CD8-positive, alpha-beta memory T cell (primary cell): ENCODE results near the gene LSAMP. TPM values are rescaled to one million over a fixed set of nuclear protein-coding genes. Genes with fewer than 3 reads are reported as not detected.

Experiments
- CTCF ChIA-PET: fragments of 350-600 bp; sonication (Branson Sonifier 250); formaldehyde crosslinking; loops from one replicate; lab custom pipeline; 2021; ENCODE audit warnings: antibody characterized with exemption; lab: Charles Lee
- POLR2A ChIA-PET: fragments of 350-600 bp; sonication (Branson Sonifier 250); formaldehyde crosslinking; loops from one replicate; lab custom pipeline; 2021; ENCODE audit warnings: antibody characterized with exemption; lab: Charles Lee
- DNase-seq, 5 donors: peaks; one replicate each; pipeline versions ENCODE4 v3.0.0 to v3.0.0-alpha.2; 2020 to 2022; ENCODE audit warnings: mixed read lengths in 1 of 5
- H3K27ac ChIP-seq: one replicate; pipeline ENCODE4 v1.7.0; 2013; ENCODE audit warnings: low read depth, mild to moderate bottlenecking, low read length, moderate library complexity
- H3K27me3 ChIP-seq: 2 replicates; pipeline ENCODE4 v1.7.0; 2013; ENCODE audit warnings: low read length, mild to moderate bottlenecking; ENCODE audit not compliant: insufficient read depth, poor library complexity, severe bottlenecking
- H3K36me3 ChIP-seq: 2 replicates; pipeline ENCODE4 v1.7.0; 2013; ENCODE audit warnings: mild to moderate bottlenecking, low read length, moderate library complexity; ENCODE audit not compliant: insufficient read depth
- H3K4me1 ChIP-seq: 2 replicates; pipeline ENCODE4 v1.7.0; 2013; ENCODE audit warnings: mild to moderate bottlenecking, low read length, moderate library complexity; ENCODE audit not compliant: insufficient read depth
- H3K4me3 ChIP-seq: 2 replicates; pipeline ENCODE4 v1.7.0; 2013; ENCODE audit warnings: mild to moderate bottlenecking, low read length
- H3K9me3 ChIP-seq: 2 replicates; pipeline ENCODE4 v1.7.0; 2013; ENCODE audit warnings: mild to moderate bottlenecking, low read length
- H3K27ac Mint-ChIP-seq, 8 donors: one replicate each; pipeline ENCODE4 v1.8.0; 2020 to 2021; ENCODE audit warnings: mixed read lengths in 8 of 8, mild to moderate bottlenecking in 6 of 8, inconsistent platforms in 3 of 8, moderate library complexity in 3 of 8
- H3K27me3 Mint-ChIP-seq, 2 donors: one replicate each; pipeline ENCODE4 v1.8.0; 2020 to 2021; ENCODE audit warnings: mixed read lengths in 2 of 2, mild to moderate bottlenecking in 1 of 2, moderate library complexity in 1 of 2
- H3K36me3 Mint-ChIP-seq, 3 donors: one replicate each; pipeline ENCODE4 v1.8.0; 2020 to 2021; ENCODE audit warnings: mixed read lengths in 3 of 3, inconsistent platforms in 1 of 3, mild to moderate bottlenecking in 1 of 3
- H3K4me1 Mint-ChIP-seq, 3 donors: one replicate each; pipeline ENCODE4 v1.8.0; 2020 to 2021; ENCODE audit warnings: mixed read lengths in 3 of 3, inconsistent platforms in 1 of 3, mild to moderate bottlenecking in 1 of 3
- H3K4me3 Mint-ChIP-seq, 7 donors: one replicate each; pipeline ENCODE4 v1.8.0; 2020 to 2021; ENCODE audit warnings: mixed read lengths in 7 of 7, mild to moderate bottlenecking in 6 of 7, moderate library complexity in 4 of 7, inconsistent platforms in 2 of 7
- H3K9me3 Mint-ChIP-seq, 5 donors: one replicate each; pipeline ENCODE4 v1.8.0; 2020 to 2022; ENCODE audit warnings: mixed read lengths in 5 of 5, mild to moderate bottlenecking in 3 of 5, moderate library complexity in 2 of 5, inconsistent platforms in 1 of 5
- polyA plus RNA-seq: library from polyadenylated mRNA; unstranded; fragments of 300-500 nt; fragmentation: Illumina TruSeq; gene quantifications from one replicate; pipeline ENCODE4 v1.2.3, GENCODE V29; 2021
- total RNA-seq, 2 experiments: library from RNA; stranded (reverse); gene quantifications; one replicate each; pipeline ENCODE4 v1.2.3, GENCODE V29; 2021

Gene LSAMP
- total and polyA plus RNA-seq, 3 experiments from 2014 or later: not detected

DNA sequence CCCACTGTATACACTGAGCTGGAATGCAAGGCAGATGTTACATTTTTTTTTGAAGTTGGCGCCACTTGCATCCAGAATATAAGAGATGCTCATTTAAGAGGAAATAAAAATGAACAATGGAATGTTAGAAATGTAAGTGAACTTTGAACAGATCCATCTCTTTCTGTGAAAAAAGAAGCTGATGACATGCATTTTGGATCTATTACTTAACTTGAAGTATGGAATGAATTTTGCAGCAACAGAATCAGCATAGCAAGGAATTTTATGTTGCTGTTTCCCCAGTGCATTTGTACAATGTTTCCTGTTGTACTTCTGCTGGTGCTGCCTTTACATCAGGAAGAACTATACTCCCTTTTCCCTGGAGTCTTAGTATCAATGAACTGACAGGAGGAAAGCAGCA is 178.2 kb downstream of the LSAMP start:
- Mint-ChIP-seq H3K36me3 (no peaks in the 10 kb centered on the region), H3K9me3 (peaks cover 0 to 5% (median 0%) of the 10 kb centered on the region in 5 donors), H3K4me3 (no peak overlapping the region), H3K4me1 (no peaks in the 10 kb centered on the region), H3K27ac (no peak overlapping the region), H3K27me3 (no peaks in the 10 kb centered on the region)
- no peak for DNase-seq
- POLR2A ChIA-PET: no interaction called here
- Histone ChIP-seq H3K27me3 (no peaks in the 10 kb centered on the region), H3K4me3 (no peak overlapping the region), H3K4me1 (no peaks in the 10 kb centered on the region), H3K36me3 (no peaks in the 10 kb centered on the region), H3K9me3 (no peaks in the 10 kb centered on the region), H3K27ac (no peak overlapping the region)
- CTCF ChIA-PET: no interaction called here

DNA sequence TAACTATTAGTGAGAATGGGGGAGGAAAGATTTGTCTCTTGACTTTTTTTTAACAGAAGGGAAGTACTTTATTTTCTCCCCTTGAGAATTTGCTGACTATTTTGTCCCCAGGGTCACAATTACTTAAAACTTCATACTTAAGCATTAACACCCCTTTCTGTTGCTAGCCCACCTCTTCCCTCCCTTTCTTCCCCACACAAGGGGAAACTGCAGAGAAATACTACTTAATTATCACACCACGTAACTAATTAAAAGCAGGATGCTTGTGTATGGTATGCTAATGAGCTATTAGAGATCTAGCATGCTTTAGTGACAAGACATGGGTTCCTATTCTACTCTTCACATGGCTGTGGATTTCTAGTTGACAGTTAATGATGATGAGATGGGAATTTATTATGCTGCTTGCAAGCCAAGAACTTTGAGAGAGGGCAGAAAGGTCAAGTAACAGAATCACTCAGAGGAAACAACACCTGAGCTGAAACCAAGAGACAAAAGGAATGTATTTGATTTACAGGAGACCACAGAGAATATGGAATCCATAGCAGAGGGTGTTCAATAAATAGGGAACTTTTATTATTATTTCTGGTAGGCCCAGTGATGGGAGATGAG is 179.2 kb downstream of the LSAMP start:
- H3K27me3 ChIP-seq: no peaks in the 10 kb centered on the region
- H3K36me3 ChIP-seq: no peaks in the 10 kb centered on the region
- no peaks in the 10 kb centered on the region for H3K4me1 Mint-ChIP-seq
- H3K9me3 Mint-ChIP-seq: peaks cover 0 to 5% (median 0%) of the 10 kb centered on the region in 5 donors
- H3K4me3 Mint-ChIP-seq: no peak overlapping the region
- no peak overlapping the region for H3K27ac Mint-ChIP-seq
- ChIA-PET CTCF (no interaction called here), POLR2A (no interaction called here)
- H3K27me3 Mint-ChIP-seq: no peaks in the 10 kb centered on the region
- no peaks in the 10 kb centered on the region for H3K9me3 ChIP-seq
- no peaks in the 10 kb centered on the region for H3K4me1 ChIP-seq
- H3K36me3 Mint-ChIP-seq: no peaks in the 10 kb centered on the region
- no peak for DNase-seq
- no peak overlapping the region for H3K4me3 ChIP-seq
- H3K27ac ChIP-seq: no peak overlapping the region

GRCh38 chr3:116265320-116265695 is 180.0 kb downstream of the LSAMP start:
- H3K4me1 Mint-ChIP-seq: no peaks in the 10 kb centered on the region
- DNase-seq: no peak
- POLR2A ChIA-PET: no interaction called here

DNA sequence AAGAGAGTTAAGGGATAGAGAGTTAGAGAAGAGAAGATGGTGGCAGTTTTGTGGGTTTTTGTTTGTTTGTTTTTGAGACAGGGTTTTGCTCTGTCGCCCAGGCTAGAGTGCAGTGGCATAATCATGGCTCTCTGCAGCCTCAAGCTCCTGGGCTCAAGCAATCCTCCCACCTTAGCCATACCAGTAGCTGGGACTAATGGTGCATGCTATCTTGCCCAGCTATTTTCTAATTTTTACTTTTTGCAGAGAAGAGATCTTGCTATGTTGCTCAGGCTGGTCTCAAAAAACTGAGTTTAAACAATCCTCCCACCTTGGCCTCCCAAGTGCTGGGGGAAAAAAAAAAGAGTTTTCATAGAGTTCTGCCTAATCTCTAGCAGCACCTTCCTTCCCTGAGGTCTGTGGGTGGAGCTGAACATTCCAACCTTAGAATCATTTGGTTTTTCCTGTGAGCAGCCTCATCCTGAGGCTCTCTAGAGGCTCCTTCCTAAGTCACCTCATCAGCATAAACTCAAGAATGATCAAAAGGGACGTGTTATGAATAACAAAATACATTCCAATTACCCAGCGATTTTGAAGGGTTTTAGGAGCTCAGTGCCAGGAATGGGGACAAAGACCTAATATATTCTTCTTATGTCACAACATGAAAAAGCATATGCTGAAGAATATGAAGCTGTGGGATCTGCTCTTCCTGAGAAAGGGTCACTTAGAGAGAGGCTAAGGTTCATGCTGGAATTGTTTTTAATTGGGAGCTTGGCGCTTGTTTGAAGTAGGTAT is 180.6 kb downstream of the LSAMP start:
- H3K27me3 Mint-ChIP-seq: no peaks in the 10 kb centered on the region
- ChIA-PET CTCF (no interaction called here), POLR2A (no interaction called here)
- H3K36me3 ChIP-seq: no peaks in the 10 kb centered on the region
- H3K27me3 ChIP-seq: no peaks in the 10 kb centered on the region
- no peaks in the 10 kb centered on the region for H3K36me3 Mint-ChIP-seq
- H3K9me3 Mint-ChIP-seq: peaks cover 0 to 5% (median 0%) of the 10 kb centered on the region in 5 donors
- no peak for DNase-seq
- no peaks in the 10 kb centered on the region for H3K9me3 ChIP-seq
- H3K4me3 ChIP-seq: no peak overlapping the region
- H3K27ac ChIP-seq: no peak overlapping the region
- no peaks in the 10 kb centered on the region for H3K4me1 Mint-ChIP-seq
- H3K27ac Mint-ChIP-seq: no peak overlapping the region
- no peaks in the 10 kb centered on the region for H3K4me1 ChIP-seq
- no peak overlapping the region for H3K4me3 Mint-ChIP-seq

More at GRCh38 chr3:116265320-116265695, 180.0 kb downstream of the LSAMP start:
- no peaks in the 10 kb centered on the region for H3K36me3 ChIP-seq
- H3K27me3 ChIP-seq: no peaks in the 10 kb centered on the region
- H3K4me1 ChIP-seq: no peaks in the 10 kb centered on the region
- Mint-ChIP-seq H3K27ac (no peak overlapping the region), H3K9me3 (peaks cover 0 to 5% (median 0%) of the 10 kb centered on the region in 5 donors), H3K4me3 (no peak overlapping the region), H3K27me3 (no peaks in the 10 kb centered on the region), H3K36me3 (no peaks in the 10 kb centered on the region)
- H3K4me3 ChIP-seq: no peak overlapping the region
- CTCF ChIA-PET: no interaction called here
- no peak overlapping the region for H3K27ac ChIP-seq
- no peaks in the 10 kb centered on the region for H3K9me3 ChIP-seq

- CTCF ChIA-PET: no interaction called here
- Mint-ChIP-seq H3K36me3 (no peaks in the 10 kb centered on the region), H3K27ac (no peak overlapping the region), H3K27me3 (no peaks in the 10 kb centered on the region), H3K9me3 (peaks cover 0 to 5% (median 0%) of the 10 kb centered on the region in 5 donors), H3K4me3 (no peak overlapping the region), H3K4me1 (no peaks in the 10 kb centered on the region)
- H3K27ac ChIP-seq: no peak overlapping the region
- H3K4me3 ChIP-seq: no peak overlapping the region
- no peaks in the 10 kb centered on the region for H3K9me3 ChIP-seq
- POLR2A ChIA-PET: no interaction called here
- no peaks in the 10 kb centered on the region for H3K36me3 ChIP-seq
- H3K27me3 ChIP-seq: no peaks in the 10 kb centered on the region
- H3K4me1 ChIP-seq: no peaks in the 10 kb centered on the region
- DNase-seq: no peak
These were observed 181.3 kb downstream of the LSAMP start for GRCh38 chr3:116263842-116264545.

- Mint-ChIP-seq H3K27me3 (no peaks in the 10 kb centered on the region), H3K9me3 (peaks cover 0 to 6% (median 0%) of the 10 kb centered on the region in 5 donors), H3K4me3 (no peak overlapping the region), H3K36me3 (no peaks in the 10 kb centered on the region), H3K27ac (no peak overlapping the region), H3K4me1 (no peaks in the 10 kb centered on the region)
- Histone ChIP-seq H3K9me3 (no peaks in the 10 kb centered on the region), H3K4me1 (no peaks in the 10 kb centered on the region), H3K27ac (no peak overlapping the region), H3K27me3 (no peaks in the 10 kb centered on the region), H3K36me3 (no peaks in the 10 kb centered on the region), H3K4me3 (no peak overlapping the region)
- DNase-seq: no peak
- POLR2A ChIA-PET: no interaction called here
- CTCF ChIA-PET: no interaction called here
These were observed 184.8 kb downstream of the LSAMP start for GRCh38 chr3:116260491-116260890.

GRCh38 chr3:116259984-116260383 is 185.3 kb downstream of the LSAMP start:
- no peak for DNase-seq
- no peaks in the 10 kb centered on the region for H3K4me1 Mint-ChIP-seq
- ChIA-PET CTCF (no interaction called here), POLR2A (no interaction called here)
- Histone ChIP-seq H3K4me1 (no peaks in the 10 kb centered on the region), H3K27ac (no peak overlapping the region), H3K27me3 (no peaks in the 10 kb centered on the region), H3K4me3 (no peak overlapping the region), H3K36me3 (no peaks in the 10 kb centered on the region), H3K9me3 (no peaks in the 10 kb centered on the region)
- peaks cover 0 to 7% (median 0%) of the 10 kb centered on the region in 5 donors for H3K9me3 Mint-ChIP-seq
- H3K36me3 Mint-ChIP-seq: no peaks in the 10 kb centered on the region
- H3K27me3 Mint-ChIP-seq: no peaks in the 10 kb centered on the region
- no peak overlapping the region for H3K27ac Mint-ChIP-seq
- no peak overlapping the region for H3K4me3 Mint-ChIP-seq

GRCh38 chr3:116256843-116257485 is 188.3 kb downstream of the LSAMP start:
- Histone ChIP-seq H3K27ac (no peak overlapping the region), H3K9me3 (no peaks in the 10 kb centered on the region), H3K36me3 (no peaks in the 10 kb centered on the region), H3K4me1 (no peaks in the 10 kb centered on the region), H3K27me3 (no peaks in the 10 kb centered on the region), H3K4me3 (no peak overlapping the region)
- no peak overlapping the region for H3K27ac Mint-ChIP-seq
- peaks cover 0 to 7% (median 0%) of the 10 kb centered on the region in 5 donors for H3K9me3 Mint-ChIP-seq
- no peaks in the 10 kb centered on the region for H3K27me3 Mint-ChIP-seq
- DNase-seq: no peak
- POLR2A ChIA-PET: no interaction called here
- H3K36me3 Mint-ChIP-seq: no peaks in the 10 kb centered on the region
- no peak overlapping the region for H3K4me3 Mint-ChIP-seq
- H3K4me1 Mint-ChIP-seq: no peaks in the 10 kb centered on the region
- CTCF ChIA-PET: no interaction called here
